Fibroblast of lung (primary cell): ENCODE measurements around the gene PPP2R3B. TPM values are rescaled to one million over a fixed set of nuclear protein-coding genes. Genes with fewer than 3 reads are reported as not detected.

ENCODE experiments used
- DNase-seq, 2 donors: peaks; one replicate each; pipeline versions ENCODE4 v3.0.0 to v3.0.0-alpha.2; 2010; ENCODE audit warnings: low read depth in 2 of 2
- H2AFZ ChIP-seq: 2 replicates; pipeline ENCODE4 v1.5.1; 2012; ENCODE audit warnings: low read length, control low read depth, inconsistent platforms
- H3K27ac ChIP-seq: 2 replicates; pipeline ENCODE4 v1.5.1; 2011; ENCODE audit warnings: low read length, control low read depth; ENCODE audit not compliant: insufficient read depth
- H3K27me3 ChIP-seq: 2 replicates; pipeline ENCODE4 v1.5.1; 2011; ENCODE audit warnings: mild to moderate bottlenecking, low read length; ENCODE audit not compliant: control insufficient read depth, insufficient read depth
- H3K36me3 ChIP-seq: 2 replicates; pipeline ENCODE4 v1.5.1; 2011; ENCODE audit warnings: low read length; ENCODE audit not compliant: control insufficient read depth, insufficient read depth
- H3K4me1 ChIP-seq: 2 replicates; pipeline ENCODE4 v1.5.1; 2011; ENCODE audit warnings: low read length; ENCODE audit not compliant: control insufficient read depth, insufficient read depth; ENCODE audit errors: extremely low read depth
- H3K4me2 ChIP-seq: 2 replicates; pipeline ENCODE4 v1.5.1; 2011; ENCODE audit warnings: low read length, control low read depth; ENCODE audit not compliant: insufficient read depth; ENCODE audit errors: extremely low read depth
- H3K4me3 ChIP-seq, 4 experiments: fragments of 200-600 bp in 1 of 4; sonication (generic) in 1 of 4; replicated peaks in 1 of 4; 2 replicates each; pipeline ENCODE4 v1.5.1; 2011 to 2016; ENCODE audit warnings: low read length in 4 of 4, low read depth in 3 of 4, mild to moderate bottlenecking in 3 of 4, control low read depth in 2 of 4, inconsistent platforms in 1 of 4, mixed read lengths in 1 of 4; ENCODE audit not compliant: insufficient read depth in 1 of 4; ENCODE audit errors: control extremely low read depth in 1 of 4
- H3K79me2 ChIP-seq: 2 replicates; pipeline ENCODE4 v1.5.1; 2012; ENCODE audit warnings: mild to moderate bottlenecking, low read length, inconsistent platforms; ENCODE audit not compliant: control insufficient read depth, insufficient read depth
- H3K9ac ChIP-seq: 2 replicates; pipeline ENCODE4 v1.5.1; 2011; ENCODE audit warnings: mild to moderate bottlenecking, low read length, control low read depth; ENCODE audit not compliant: insufficient read depth
- H3K9me3 ChIP-seq: 2 replicates; pipeline ENCODE4 v1.5.1; 2012; ENCODE audit warnings: low read depth, low read length; ENCODE audit not compliant: control insufficient read depth, insufficient read depth
- H4K20me1 ChIP-seq: 2 replicates; pipeline ENCODE4 v1.5.1; 2011; ENCODE audit warnings: low read length; ENCODE audit not compliant: control insufficient read depth, insufficient read depth; ENCODE audit errors: extremely low read depth
- CTCF ChIP-seq, 2 donors: IDR thresholded peaks in 1 of 2; conservative IDR thresholded peaks in 1 of 2; 1 replicate in 1 of 2; 2 replicates in 1 of 2; pipeline ENCODE4 v1.5.1; 2011 to 2012; ENCODE audit warnings: low read length in 2 of 2, control low read depth in 1 of 2, inconsistent platforms in 1 of 2, low read depth in 1 of 2, mild to moderate bottlenecking in 1 of 2
- EZH2 ChIP-seq: IDR thresholded peaks from 2 replicates; pipeline ENCODE4 v1.5.1; 2012; ENCODE audit warnings: low read length, control low read depth, mild to moderate bottlenecking; ENCODE audit errors: missing control alignments
- polyA plus RNA-seq, 2 donors: library from polyadenylated mRNA; depleted of rRNA in 1 of 2; stranded (reverse) in 1 of 2; unstranded in 1 of 2; fragments of >200 nt; gene quantifications; 2 replicates each; pipeline ENCODE4 v1.2.1, GENCODE V29; 2011 to 2012; ENCODE audit warnings: missing spikeins in 1 of 2
- total RNA-seq: library from RNA; depleted of rRNA; stranded (reverse); fragments of >200 nt; gene quantifications from 2 replicates; pipeline ENCODE4 v1.2.1, GENCODE V29; 2014

The PPP2R3B gene
- total and polyA plus RNA-seq, 2 donors (not counting 1 experiment from before 2014, with no cell fraction given) = 3.2 to 14.7 TPM

DNA sequence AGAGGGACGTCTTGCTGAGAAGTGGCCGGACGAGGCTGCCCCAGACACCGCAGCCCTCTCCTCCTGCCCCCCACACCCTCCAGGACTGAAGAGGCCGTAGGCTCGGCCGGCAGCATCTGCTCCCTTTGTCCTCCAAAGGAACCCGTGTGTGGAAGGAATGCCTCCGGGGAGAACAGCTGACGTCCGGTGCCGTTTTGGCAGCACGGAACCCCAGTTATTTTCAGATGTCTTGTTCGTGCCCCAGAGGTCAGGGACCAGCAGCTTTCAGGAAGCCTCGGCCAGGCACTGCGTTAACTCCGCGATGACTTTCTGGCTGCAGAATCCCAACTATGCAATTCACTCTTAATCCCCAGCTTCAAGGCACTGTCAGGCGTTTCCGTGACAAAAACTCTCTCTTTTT, 10.9 kb upstream of the PPP2R3B start:
- TF ChIP-seq EZH2 = no peak
- no peak for TF ChIP-seq CTCF (conservative IDR thresholded peaks at IDR 0.05 in 1 of 2, IDR thresholded peaks at IDR 0.05 in 1 of 2; ENCODE audit: low read depth in 1 of 2, low read length in 2 of 2)
- Histone ChIP-seq H3K9ac (no peak overlapping the region), H3K9me3 (no peaks in the 10 kb centered on the region), H3K4me1 (no peaks in the 10 kb centered on the region), H3K4me2 (no peak overlapping the region), H3K4me3 (no peak overlapping the region), H4K20me1 (no peaks in the 10 kb centered on the region), H2AFZ (peak overlapping the region; percentile 11), H3K79me2 (no peaks in the 10 kb centered on the region), H3K27ac (no peak overlapping the region), H3K27me3 (no peaks in the 10 kb centered on the region), H3K36me3 (no peaks in the 10 kb centered on the region)
- peak; percentile 20 to 69 for DNase-seq

GRCh38 chrX:394830-395229, 8.1 kb upstream of the PPP2R3B start:
- no peaks in the 10 kb centered on the region for H3K4me1 ChIP-seq
- no peaks in the 10 kb centered on the region for H3K36me3 ChIP-seq
- no peak overlapping the region for H3K4me2 ChIP-seq
- H3K27me3 ChIP-seq = no peaks in the 10 kb centered on the region
- no peak for DNase-seq
- TF ChIP-seq EZH2 (no peak), CTCF (conservative IDR thresholded peaks at IDR 0.05 in 1 of 2, IDR thresholded peaks at IDR 0.05 in 1 of 2; ENCODE audit: low read depth in 1 of 2, low read length in 2 of 2) (no peak)
- no peaks in the 10 kb centered on the region for H3K9me3 ChIP-seq
- H3K27ac ChIP-seq = no peak overlapping the region
- H2AFZ ChIP-seq = no peak overlapping the region
- no peak overlapping the region for H3K9ac ChIP-seq
- H3K4me3 ChIP-seq = no peak overlapping the region
- H4K20me1 ChIP-seq = no peaks in the 10 kb centered on the region
- no peaks in the 10 kb centered on the region for H3K79me2 ChIP-seq

DNA sequence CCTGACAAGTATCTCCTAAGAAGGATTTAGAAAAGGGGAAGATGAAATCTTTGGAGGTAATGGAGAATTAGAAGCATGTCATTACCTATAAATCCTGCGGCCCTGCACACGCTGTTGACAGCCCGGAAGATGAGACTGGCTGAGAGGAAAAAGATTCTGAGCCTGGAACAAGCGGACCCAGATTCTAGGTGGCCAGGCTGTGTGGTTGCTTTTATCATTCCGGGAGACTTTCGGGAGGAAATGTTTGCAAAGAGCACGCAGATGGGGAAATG, 5.8 kb upstream of the PPP2R3B start:
- Histone ChIP-seq H3K9me3 (no peaks in the 10 kb centered on the region), H3K36me3 (no peaks in the 10 kb centered on the region), H3K79me2 (no peaks in the 10 kb centered on the region), H3K4me2 (no peak overlapping the region), H3K9ac (no peak overlapping the region), H3K4me3 (no peak overlapping the region), H3K27me3 (no peaks in the 10 kb centered on the region), H4K20me1 (no peaks in the 10 kb centered on the region), H2AFZ (no peak overlapping the region), H3K4me1 (no peaks in the 10 kb centered on the region), H3K27ac (no peak overlapping the region)
- TF ChIP-seq EZH2 = no peak
- no peak for TF ChIP-seq CTCF (conservative IDR thresholded peaks at IDR 0.05 in 1 of 2, IDR thresholded peaks at IDR 0.05 in 1 of 2; ENCODE audit: low read depth in 1 of 2, low read length in 2 of 2)
- DNase-seq = no peak
